Measurements from ENCODE around the gene NEGR1.

DNA sequence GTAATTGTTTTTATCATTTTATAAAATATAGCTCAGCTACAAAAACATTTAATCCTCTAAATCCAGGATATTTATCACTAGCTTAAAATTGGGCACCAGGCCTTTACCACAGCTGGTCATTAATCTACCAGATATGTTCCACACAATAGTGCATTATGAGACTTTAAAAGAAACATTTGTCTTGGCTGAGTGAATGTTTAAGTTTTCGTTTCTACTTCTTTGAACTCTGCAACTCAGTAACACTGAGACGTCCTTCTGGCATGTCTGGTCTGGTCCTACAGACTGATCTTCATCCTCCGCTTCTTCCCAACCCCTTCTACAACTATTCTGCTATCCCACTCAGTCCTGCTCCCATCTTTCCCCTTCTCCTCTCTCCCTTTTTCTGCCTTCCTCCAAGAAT is 296.2 kb downstream of the NEGR1 start:
- TF ChIP-seq, protein P1, sequence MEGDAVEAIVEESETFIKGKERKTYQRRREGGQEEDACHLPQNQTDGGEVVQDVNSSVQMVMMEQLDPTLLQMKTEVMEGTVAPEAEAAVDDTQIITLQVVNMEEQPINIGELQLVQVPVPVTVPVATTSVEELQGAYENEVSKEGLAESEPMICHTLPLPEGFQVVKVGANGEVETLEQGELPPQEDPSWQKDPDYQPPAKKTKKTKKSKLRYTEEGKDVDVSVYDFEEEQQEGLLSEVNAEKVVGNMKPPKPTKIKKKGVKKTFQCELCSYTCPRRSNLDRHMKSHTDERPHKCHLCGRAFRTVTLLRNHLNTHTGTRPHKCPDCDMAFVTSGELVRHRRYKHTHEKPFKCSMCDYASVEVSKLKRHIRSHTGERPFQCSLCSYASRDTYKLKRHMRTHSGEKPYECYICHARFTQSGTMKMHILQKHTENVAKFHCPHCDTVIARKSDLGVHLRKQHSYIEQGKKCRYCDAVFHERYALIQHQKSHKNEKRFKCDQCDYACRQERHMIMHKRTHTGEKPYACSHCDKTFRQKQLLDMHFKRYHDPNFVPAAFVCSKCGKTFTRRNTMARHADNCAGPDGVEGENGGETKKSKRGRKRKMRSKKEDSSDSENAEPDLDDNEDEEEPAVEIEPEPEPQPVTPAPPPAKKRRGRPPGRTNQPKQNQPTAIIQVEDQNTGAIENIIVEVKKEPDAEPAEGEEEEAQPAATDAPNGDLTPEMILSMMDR (IDR thresholded peaks at IDR 0.05 in 2 of 3, conservative IDR thresholded peaks at IDR 0.05 in 1 of 3; ENCODE audit: borderline replicate concordance in 1 of 3, insufficient read depth in 1 of 3, low read depth in 2 of 3, low read length in 2 of 3) = no peak
- no peak for TF ChIP-seq CEBPB (IDR thresholded peaks at IDR 0.05; ENCODE audit: low read depth)
- TF ChIP-seq POLR2A (IDR thresholded peaks at IDR 0.05; ENCODE audit: borderline replicate concordance, extremely low read depth, insufficient read depth, insufficient read length) = no peak
- TF ChIP-seq EZH2 (IDR thresholded peaks at IDR 0.05) = no peak
- TF ChIP-seq RAD21 (IDR thresholded peaks at IDR 0.05; ENCODE audit: low read depth) = no peak
- no peak for TF ChIP-seq YY1 (IDR thresholded peaks at IDR 0.05; ENCODE audit: extremely low read depth, insufficient replicate concordance, low read depth, low read length)
- no peak for TF ChIP-seq SP1 (IDR thresholded peaks at IDR 0.05; ENCODE audit: low read depth)
- TF ChIP-seq EZH2phosphoT487 (IDR thresholded peaks at IDR 0.05; ENCODE audit: borderline replicate concordance) = no peak
- no peak for TF ChIP-seq ZNF274 (IDR thresholded peaks at IDR 0.05; ENCODE audit: low read depth, low read length)
- TF ChIP-seq, protein P2, sequence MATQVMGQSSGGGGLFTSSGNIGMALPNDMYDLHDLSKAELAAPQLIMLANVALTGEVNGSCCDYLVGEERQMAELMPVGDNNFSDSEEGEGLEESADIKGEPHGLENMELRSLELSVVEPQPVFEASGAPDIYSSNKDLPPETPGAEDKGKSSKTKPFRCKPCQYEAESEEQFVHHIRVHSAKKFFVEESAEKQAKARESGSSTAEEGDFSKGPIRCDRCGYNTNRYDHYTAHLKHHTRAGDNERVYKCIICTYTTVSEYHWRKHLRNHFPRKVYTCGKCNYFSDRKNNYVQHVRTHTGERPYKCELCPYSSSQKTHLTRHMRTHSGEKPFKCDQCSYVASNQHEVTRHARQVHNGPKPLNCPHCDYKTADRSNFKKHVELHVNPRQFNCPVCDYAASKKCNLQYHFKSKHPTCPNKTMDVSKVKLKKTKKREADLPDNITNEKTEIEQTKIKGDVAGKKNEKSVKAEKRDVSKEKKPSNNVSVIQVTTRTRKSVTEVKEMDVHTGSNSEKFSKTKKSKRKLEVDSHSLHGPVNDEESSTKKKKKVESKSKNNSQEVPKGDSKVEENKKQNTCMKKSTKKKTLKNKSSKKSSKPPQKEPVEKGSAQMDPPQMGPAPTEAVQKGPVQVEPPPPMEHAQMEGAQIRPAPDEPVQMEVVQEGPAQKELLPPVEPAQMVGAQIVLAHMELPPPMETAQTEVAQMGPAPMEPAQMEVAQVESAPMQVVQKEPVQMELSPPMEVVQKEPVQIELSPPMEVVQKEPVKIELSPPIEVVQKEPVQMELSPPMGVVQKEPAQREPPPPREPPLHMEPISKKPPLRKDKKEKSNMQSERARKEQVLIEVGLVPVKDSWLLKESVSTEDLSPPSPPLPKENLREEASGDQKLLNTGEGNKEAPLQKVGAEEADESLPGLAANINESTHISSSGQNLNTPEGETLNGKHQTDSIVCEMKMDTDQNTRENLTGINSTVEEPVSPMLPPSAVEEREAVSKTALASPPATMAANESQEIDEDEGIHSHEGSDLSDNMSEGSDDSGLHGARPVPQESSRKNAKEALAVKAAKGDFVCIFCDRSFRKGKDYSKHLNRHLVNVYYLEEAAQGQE (IDR thresholded peaks at IDR 0.05; ENCODE audit: low read depth) = no peak
